ENCODE data around the gene RASSF9. TPM values are rescaled to one million over a fixed set of nuclear protein-coding genes. Genes with fewer than 3 reads are reported as not detected.

The RASSF9 gene
- total and polyA plus RNA-seq, 2 experiments from 2014 or later: 0.31 to 0.35 TPM

DNA sequence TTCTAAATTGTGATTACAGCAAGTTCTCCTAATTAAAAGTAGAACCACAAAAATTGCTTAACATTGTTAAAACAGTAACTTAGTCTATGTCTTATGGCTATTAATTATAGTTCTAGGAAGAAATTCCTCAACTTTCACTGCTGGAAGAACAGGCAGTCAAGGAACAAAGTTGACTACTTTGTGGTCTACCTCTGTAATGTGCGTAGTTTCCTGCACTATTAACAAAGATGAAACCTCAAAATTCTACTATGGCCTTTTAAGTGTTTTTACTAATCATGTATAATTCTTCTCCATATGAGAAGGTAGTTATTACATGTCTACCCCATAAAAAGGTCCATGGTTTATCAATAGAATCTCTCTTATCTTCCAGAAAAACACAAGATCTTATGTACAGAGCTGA is 7.6 kb downstream of the RASSF9 start:
- no peaks in the 10 kb centered on the region for H3K9me2 ChIP-seq (ENCODE audit: insufficient read depth)
- H3K4me1 ChIP-seq (ENCODE audit: insufficient read depth): no peaks in the 10 kb centered on the region
- H3K36me3 ChIP-seq (ENCODE audit: insufficient read depth): no peaks in the 10 kb centered on the region
- TF ChIP-seq STAT1 (IDR thresholded peaks at IDR 0.05; ENCODE audit: unreplicated experiment): no peak
- no peak for TF ChIP-seq ZNF114 (CRISPR knock-in tag; IDR thresholded peaks at IDR 0.05)
- TF ChIP-seq JUNB (IDR thresholded peaks at IDR 0.05; ENCODE audit: unreplicated experiment): no peak
- no peak for TF ChIP-seq POLR2AphosphoS5 (IDR thresholded peaks at IDR 0.05; ENCODE audit: low read depth)
- TF ChIP-seq CREB1 (CRISPR knock-in tag; IDR thresholded peaks at IDR 0.05; ENCODE audit: low read depth): no peak
- no peak for TF ChIP-seq EZH2 (IDR thresholded peaks at IDR 0.05; ENCODE audit: low read depth, unreplicated experiment)
- no peaks in the 10 kb centered on the region for H3K79me2 ChIP-seq (replicated peaks; ENCODE audit: insufficient read depth)
- H4K20me1 ChIP-seq (replicated peaks; ENCODE audit: insufficient read depth): no peaks in the 10 kb centered on the region
- H3K4me3 ChIP-seq: no peak overlapping the region
- ATAC-seq (no peak), DNase-seq (ENCODE audit: low spot score) (no peak)
- no peak overlapping the region for H3K4me2 ChIP-seq
- H3K9me3 Mint-ChIP-seq: no peaks in the 10 kb centered on the region
- H3K27ac Mint-ChIP-seq: no peak overlapping the region
- no peak overlapping the region for H2AFZ ChIP-seq
- H3K27me3 ChIP-seq (ENCODE audit: insufficient read depth): no peaks in the 10 kb centered on the region
- no peaks in the 10 kb centered on the region for H3K4me1 Mint-ChIP-seq
- no peaks in the 10 kb centered on the region for H3K27me3 Mint-ChIP-seq (ENCODE audit: insufficient read depth, low read depth, poor library complexity)
- no peak overlapping the region for H3K4me3 Mint-ChIP-seq
- no peaks in the 10 kb centered on the region for H3K36me3 Mint-ChIP-seq (ENCODE audit: low read depth)
- no peak overlapping the region for H3K27ac ChIP-seq (ENCODE audit: low read depth)
- H3F3A ChIP-seq (replicated peaks; ENCODE audit: low read depth): no peaks in the 10 kb centered on the region

DNA sequence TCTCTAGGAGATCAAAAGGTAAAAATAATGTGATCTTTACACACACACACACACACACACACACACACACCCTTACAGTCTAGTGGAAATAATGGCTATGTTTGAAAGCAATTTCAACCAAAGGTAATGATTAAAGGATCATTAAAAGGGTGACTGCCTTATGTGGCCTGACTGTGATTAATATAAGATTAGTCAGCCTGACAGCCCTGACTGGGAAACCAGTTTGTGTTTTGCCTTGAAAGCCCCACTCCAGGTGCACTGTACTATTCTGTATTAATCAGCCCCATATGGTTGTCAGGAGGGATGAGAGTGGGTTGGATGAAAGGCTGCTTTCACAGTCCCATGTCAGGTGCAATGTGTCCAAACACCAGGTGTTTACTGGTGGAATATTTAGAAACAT is 10.5 kb downstream of the RASSF9 start:
- Histone ChIP-seq H3K9me2 (ENCODE audit: insufficient read depth) (peaks cover under 1% of the 10 kb centered on the region), H3K79me2 (replicated peaks; ENCODE audit: insufficient read depth) (no peaks in the 10 kb centered on the region), H3K4me1 (ENCODE audit: insufficient read depth) (no peaks in the 10 kb centered on the region), H3K4me2 (no peak overlapping the region), H3K27me3 (ENCODE audit: insufficient read depth) (no peaks in the 10 kb centered on the region), H3F3A (replicated peaks; ENCODE audit: low read depth) (no peaks in the 10 kb centered on the region), H4K20me1 (replicated peaks; ENCODE audit: insufficient read depth) (no peaks in the 10 kb centered on the region), H3K36me3 (ENCODE audit: insufficient read depth) (no peaks in the 10 kb centered on the region), H3K4me3 (no peak overlapping the region), H3K27ac (ENCODE audit: low read depth) (no peak overlapping the region), H2AFZ (no peak overlapping the region)
- no peak overlapping the region for H3K27ac Mint-ChIP-seq
- peaks cover 11% of the 10 kb centered on the region for H3K4me1 Mint-ChIP-seq
- ATAC-seq (no peak), DNase-seq (ENCODE audit: low spot score) (no peak)
- no peaks in the 10 kb centered on the region for H3K9me3 Mint-ChIP-seq
- no peak for TF ChIP-seq CREB1 (CRISPR knock-in tag; IDR thresholded peaks at IDR 0.05; ENCODE audit: low read depth)
- H3K36me3 Mint-ChIP-seq (ENCODE audit: low read depth): no peaks in the 10 kb centered on the region
- H3K27me3 Mint-ChIP-seq (ENCODE audit: insufficient read depth, low read depth, poor library complexity): no peaks in the 10 kb centered on the region
- no peak overlapping the region for H3K4me3 Mint-ChIP-seq

DNA sequence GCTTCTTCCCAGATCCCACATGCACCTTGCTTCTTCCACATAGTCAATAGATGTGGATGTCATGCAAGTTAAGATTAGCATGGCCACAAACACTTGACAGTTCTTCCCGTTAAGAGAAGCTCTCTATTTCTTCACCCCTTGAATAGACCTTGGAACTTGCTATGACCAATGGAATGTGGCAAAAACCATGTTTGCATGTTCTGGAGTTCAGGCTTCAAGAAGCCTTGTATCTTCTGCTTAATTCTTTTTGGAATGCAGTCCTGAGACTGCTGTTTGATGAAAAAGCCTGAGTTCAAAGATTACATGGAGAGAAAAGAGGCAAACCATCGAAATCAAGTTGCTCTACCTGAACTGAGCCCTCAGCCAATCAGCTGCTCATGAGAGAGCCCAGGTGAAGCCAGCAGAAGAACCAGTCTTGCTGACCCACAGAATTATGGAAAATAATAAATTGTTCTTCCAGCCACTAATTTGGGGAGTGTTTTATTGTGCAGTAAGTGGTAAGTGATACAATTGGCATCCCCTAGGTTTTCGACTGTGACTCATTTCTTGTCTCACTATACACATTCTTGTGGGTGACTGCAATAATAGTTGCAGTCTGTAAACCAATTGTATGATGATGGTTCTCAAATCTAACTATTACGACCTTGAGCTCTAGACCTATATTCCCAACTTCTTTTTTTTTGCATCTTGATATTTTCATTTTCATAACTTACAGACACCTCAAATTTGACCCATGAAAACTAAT is 12.6 kb downstream of the RASSF9 start:
- Mint-ChIP-seq H3K9me3 (no peaks in the 10 kb centered on the region), H3K27me3 (ENCODE audit: insufficient read depth, low read depth, poor library complexity) (no peaks in the 10 kb centered on the region), H3K36me3 (ENCODE audit: low read depth) (no peaks in the 10 kb centered on the region), H3K27ac (no peak overlapping the region), H3K4me1 (peaks cover 11% of the 10 kb centered on the region), H3K4me3 (no peak overlapping the region)
- no peaks in the 10 kb centered on the region for H4K20me1 ChIP-seq (replicated peaks; ENCODE audit: insufficient read depth)
- no peaks in the 10 kb centered on the region for H3K27me3 ChIP-seq (ENCODE audit: insufficient read depth)
- H3K4me2 ChIP-seq: no peak overlapping the region
- no peaks in the 10 kb centered on the region for H3F3A ChIP-seq (replicated peaks; ENCODE audit: low read depth)
- no peaks in the 10 kb centered on the region for H3K4me1 ChIP-seq (ENCODE audit: insufficient read depth)
- no peak overlapping the region for H3K4me3 ChIP-seq
- no peak overlapping the region for H2AFZ ChIP-seq
- DNase-seq (ENCODE audit: low spot score) (no peak), ATAC-seq (no peak)
- H3K36me3 ChIP-seq (ENCODE audit: insufficient read depth): no peaks in the 10 kb centered on the region
- H3K27ac ChIP-seq (ENCODE audit: low read depth): no peak overlapping the region
- H3K79me2 ChIP-seq (replicated peaks; ENCODE audit: insufficient read depth): no peaks in the 10 kb centered on the region
- peaks cover 3% of the 10 kb centered on the region for H3K9me2 ChIP-seq (ENCODE audit: insufficient read depth)
- TF ChIP-seq ZNF114 (CRISPR knock-in tag; IDR thresholded peaks at IDR 0.05) (no peak), ZNF331 (CRISPR knock-in tag; IDR thresholded peaks at IDR 0.05; ENCODE audit: low read depth) (no peak)
- TF ChIP-seq, protein P1, sequence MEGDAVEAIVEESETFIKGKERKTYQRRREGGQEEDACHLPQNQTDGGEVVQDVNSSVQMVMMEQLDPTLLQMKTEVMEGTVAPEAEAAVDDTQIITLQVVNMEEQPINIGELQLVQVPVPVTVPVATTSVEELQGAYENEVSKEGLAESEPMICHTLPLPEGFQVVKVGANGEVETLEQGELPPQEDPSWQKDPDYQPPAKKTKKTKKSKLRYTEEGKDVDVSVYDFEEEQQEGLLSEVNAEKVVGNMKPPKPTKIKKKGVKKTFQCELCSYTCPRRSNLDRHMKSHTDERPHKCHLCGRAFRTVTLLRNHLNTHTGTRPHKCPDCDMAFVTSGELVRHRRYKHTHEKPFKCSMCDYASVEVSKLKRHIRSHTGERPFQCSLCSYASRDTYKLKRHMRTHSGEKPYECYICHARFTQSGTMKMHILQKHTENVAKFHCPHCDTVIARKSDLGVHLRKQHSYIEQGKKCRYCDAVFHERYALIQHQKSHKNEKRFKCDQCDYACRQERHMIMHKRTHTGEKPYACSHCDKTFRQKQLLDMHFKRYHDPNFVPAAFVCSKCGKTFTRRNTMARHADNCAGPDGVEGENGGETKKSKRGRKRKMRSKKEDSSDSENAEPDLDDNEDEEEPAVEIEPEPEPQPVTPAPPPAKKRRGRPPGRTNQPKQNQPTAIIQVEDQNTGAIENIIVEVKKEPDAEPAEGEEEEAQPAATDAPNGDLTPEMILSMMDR (conservative IDR thresholded peaks at IDR 0.05; ENCODE audit: low read depth in 2 of 2): no peak
- TF ChIP-seq, protein P2, sequence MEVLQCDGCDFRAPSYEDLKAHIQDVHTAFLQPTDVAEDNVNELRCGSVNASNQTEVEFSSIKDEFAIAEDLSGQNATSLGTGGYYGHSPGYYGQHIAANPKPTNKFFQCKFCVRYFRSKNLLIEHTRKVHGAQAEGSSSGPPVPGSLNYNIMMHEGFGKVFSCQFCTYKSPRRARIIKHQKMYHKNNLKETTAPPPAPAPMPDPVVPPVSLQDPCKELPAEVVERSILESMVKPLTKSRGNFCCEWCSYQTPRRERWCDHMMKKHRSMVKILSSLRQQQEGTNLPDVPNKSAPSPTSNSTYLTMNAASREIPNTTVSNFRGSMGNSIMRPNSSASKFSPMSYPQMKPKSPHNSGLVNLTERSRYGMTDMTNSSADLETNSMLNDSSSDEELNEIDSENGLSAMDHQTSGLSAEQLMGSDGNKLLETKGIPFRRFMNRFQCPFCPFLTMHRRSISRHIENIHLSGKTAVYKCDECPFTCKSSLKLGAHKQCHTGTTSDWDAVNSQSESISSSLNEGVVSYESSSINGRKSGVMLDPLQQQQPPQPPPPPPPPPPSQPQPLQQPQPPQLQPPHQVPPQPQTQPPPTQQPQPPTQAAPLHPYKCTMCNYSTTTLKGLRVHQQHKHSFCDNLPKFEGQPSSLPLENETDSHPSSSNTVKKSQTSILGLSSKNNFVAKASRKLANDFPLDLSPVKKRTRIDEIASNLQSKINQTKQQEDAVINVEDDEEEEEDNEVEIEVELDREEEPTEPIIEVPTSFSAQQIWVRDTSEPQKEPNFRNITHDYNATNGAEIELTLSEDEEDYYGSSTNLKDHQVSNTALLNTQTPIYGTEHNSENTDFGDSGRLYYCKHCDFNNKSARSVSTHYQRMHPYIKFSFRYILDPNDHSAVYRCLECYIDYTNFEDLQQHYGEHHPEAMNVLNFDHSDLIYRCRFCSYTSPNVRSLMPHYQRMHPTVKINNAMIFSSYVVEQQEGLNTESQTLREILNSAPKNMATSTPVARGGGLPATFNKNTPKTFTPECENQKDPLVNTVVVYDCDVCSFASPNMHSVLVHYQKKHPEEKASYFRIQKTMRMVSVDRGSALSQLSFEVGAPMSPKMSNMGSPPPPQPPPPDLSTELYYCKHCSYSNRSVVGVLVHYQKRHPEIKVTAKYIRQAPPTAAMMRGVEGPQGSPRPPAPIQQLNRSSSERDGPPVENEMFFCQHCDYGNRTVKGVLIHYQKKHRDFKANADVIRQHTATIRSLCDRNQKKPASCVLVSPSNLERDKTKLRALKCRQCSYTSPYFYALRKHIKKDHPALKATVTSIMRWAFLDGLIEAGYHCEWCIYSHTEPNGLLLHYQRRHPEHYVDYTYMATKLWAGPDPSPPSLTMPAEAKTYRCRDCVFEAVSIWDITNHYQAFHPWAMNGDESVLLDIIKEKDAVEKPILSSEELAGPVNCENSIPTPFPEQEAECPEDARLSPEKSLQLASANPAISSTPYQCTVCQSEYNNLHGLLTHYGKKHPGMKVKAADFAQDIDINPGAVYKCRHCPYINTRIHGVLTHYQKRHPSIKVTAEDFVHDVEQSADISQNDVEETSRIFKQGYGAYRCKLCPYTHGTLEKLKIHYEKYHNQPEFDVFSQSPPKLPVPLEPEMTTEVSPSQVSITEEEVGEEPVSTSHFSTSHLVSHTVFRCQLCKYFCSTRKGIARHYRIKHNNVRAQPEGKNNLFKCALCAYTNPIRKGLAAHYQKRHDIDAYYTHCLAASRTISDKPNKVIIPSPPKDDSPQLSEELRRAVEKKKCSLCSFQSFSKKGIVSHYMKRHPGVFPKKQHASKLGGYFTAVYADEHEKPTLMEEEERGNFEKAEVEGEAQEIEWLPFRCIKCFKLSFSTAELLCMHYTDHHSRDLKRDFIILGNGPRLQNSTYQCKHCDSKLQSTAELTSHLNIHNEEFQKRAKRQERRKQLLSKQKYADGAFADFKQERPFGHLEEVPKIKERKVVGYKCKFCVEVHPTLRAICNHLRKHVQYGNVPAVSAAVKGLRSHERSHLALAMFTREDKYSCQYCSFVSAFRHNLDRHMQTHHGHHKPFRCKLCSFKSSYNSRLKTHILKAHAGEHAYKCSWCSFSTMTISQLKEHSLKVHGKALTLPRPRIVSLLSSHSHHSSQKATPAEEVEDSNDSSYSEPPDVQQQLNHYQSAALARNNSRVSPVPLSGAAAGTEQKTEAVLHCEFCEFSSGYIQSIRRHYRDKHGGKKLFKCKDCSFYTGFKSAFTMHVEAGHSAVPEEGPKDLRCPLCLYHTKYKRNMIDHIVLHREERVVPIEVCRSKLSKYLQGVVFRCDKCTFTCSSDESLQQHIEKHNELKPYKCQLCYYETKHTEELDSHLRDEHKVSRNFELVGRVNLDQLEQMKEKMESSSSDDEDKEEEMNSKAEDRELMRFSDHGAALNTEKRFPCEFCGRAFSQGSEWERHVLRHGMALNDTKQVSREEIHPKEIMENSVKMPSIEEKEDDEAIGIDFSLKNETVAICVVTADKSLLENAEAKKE (CRISPR knock-in tag; IDR thresholded peaks at IDR 0.05): no peak

Measured in GM23338 (cell line).